OCI-LY7 (cell line): Measurements from ENCODE around the gene COL6A2. TPM values are rescaled to one million over a fixed set of nuclear protein-coding genes. Genes with fewer than 3 reads are reported as not detected.

Experiments
- BruUV-seq: library from RNA; stranded (reverse); fragments of 400-500 nt; replicated peaks from 2 replicates; lab custom pipeline; 2021; lab: Mats Ljungman, UMichigan
- CTCF ChIA-PET: fragments of 300-600 bp; sonication (Branson Sonifier 250); formaldehyde crosslinking; loops from one replicate; lab custom pipeline; 2022; ENCODE audit warnings: antibody characterized with exemption; ENCODE audit not compliant: unreplicated experiment; lab: Charles Lee
- POLR2A ChIA-PET: fragments of 300-600 bp; sonication (Branson Sonifier 250); formaldehyde crosslinking; loops from one replicate; lab custom pipeline; 2022; ENCODE audit warnings: antibody characterized with exemption; lab: Charles Lee
- DNase-seq: peaks from one replicate; pipeline ENCODE4 v3.0.0-alpha.2; 2015; ENCODE audit warnings: low spot score
- H2AFZ ChIP-seq: fragments of 200-600 bp; sonication (generic), shearing (Covaris generic); 2 replicates; pipeline ENCODE4 v1.6.1; 2014; ENCODE audit warnings: mild to moderate bottlenecking, antibody characterized with exemption, low read length, moderate library complexity
- H3K27ac ChIP-seq: fragments of 200-600 bp; sonication (generic); 2 replicates; pipeline ENCODE4 v1.5.1; 2014; ENCODE audit warnings: mixed run types, low read depth, mild to moderate bottlenecking, moderate library complexity, low read length, inconsistent platforms; ENCODE audit not compliant: poor library complexity, severe bottlenecking
- H3K36me3 ChIP-seq: fragments of 200-600 bp; sonication (generic); 2 replicates; pipeline ENCODE4 v1.6.1; 2014; ENCODE audit warnings: mild to moderate bottlenecking, antibody characterized with exemption, low read length, moderate library complexity, mixed read lengths; ENCODE audit not compliant: insufficient read depth
- H3K4me1 ChIP-seq: fragments of 200-600 bp; sonication (generic); 2 replicates; pipeline ENCODE4 v1.5.1; 2014; ENCODE audit warnings: mild to moderate bottlenecking, low read length; ENCODE audit not compliant: insufficient read depth, poor library complexity, severe bottlenecking
- H3K4me2 ChIP-seq: fragments of 200-600 bp; sonication (generic); 2 replicates; pipeline ENCODE4 v1.6.1; 2014; ENCODE audit warnings: mild to moderate bottlenecking, low read length
- H3K4me3 ChIP-seq: fragments of 200-600 bp; sonication (generic); 2 replicates; pipeline ENCODE4 v1.5.1; 2014; ENCODE audit warnings: mild to moderate bottlenecking, low read depth, low read length; ENCODE audit not compliant: poor library complexity, severe bottlenecking
- H3K79me2 ChIP-seq: fragments of 200-600 bp; sonication (generic); 2 replicates; pipeline ENCODE4 v1.6.1; 2016; ENCODE audit warnings: low read depth, mild to moderate bottlenecking, low read length, moderate library complexity, mixed read lengths; ENCODE audit not compliant: insufficient read depth
- H3K9me2 ChIP-seq: fragments of 200-600 bp; sonication (generic); 2 replicates; pipeline ENCODE4 v1.6.1; 2016; ENCODE audit warnings: mild to moderate bottlenecking, low read length, mixed read lengths; ENCODE audit not compliant: insufficient read depth
- H3K9me3 ChIP-seq: fragments of 200-600 bp; sonication (generic); 2 replicates; pipeline ENCODE4 v1.6.1; 2014; ENCODE audit warnings: mild to moderate bottlenecking, mixed run types, low read length, mixed read lengths
- H4K20me1 ChIP-seq: fragments of 200-600 bp; sonication (generic); 2 replicates; pipeline ENCODE4 v1.6.1; 2014; ENCODE audit warnings: mild to moderate bottlenecking, antibody characterized with exemption, low read length, moderate library complexity, mixed read lengths; ENCODE audit not compliant: insufficient read depth
- EZH2phosphoT487 ChIP-seq: fragments of 200-600 bp; sonication (generic); IDR thresholded peaks from 2 replicates; pipeline ENCODE4 v1.6.1; 2018; ENCODE audit warnings: low read depth, borderline replicate concordance, mild to moderate bottlenecking, mixed run types, antibody characterized with exemption, low read length, moderate library complexity, mixed read lengths
- intact Hi-C: fragments of 100-400 bp; cut with micrococcal nuclease; formaldehyde crosslinking; loops from one replicate; pipeline ENCODE4 v1.10.0; 2022; ENCODE audit not compliant: unreplicated experiment
- total RNA-seq, 2 experiments: library from RNA; depleted of rRNA in 1 of 2; stranded (reverse); fragments of >200 nt in 1 of 2; shearing (Covaris generic) in 1 of 2; gene quantifications; 2 replicates each; pipeline ENCODE4 v1.2.3, GENCODE V29; 2014 to 2022
- TF ChIP-seq, protein P1 (sequence below): fragments of 200-600 bp; sonication (generic); conservative IDR thresholded peaks from 2 replicates; pipeline ENCODE4 v1.5.1; 2014; ENCODE audit warnings: mild to moderate bottlenecking, antibody characterized with exemption, low read length, moderate library complexity, mixed read lengths

The COL6A2 gene
- total RNA-seq, 2 experiments from 2014 or later, result not detected

DNA sequence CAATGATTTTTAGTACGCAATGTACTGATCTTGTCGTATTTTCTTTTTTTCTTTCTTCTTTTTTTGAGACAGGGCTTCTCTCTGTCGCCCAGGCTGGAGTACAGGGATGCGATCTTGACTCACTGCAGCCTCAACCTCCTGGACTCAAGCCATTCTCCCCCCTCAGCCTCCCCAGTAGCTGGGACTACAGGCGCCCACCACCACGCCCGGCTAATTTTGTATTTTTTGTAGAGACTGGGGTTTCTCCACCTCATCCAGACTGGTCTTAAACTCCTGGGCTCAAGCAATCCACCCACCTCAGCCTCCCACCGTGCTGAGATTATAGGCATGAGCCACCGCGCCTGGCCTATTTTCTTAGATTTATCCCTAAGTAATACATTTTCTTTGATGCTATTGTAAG, 43.9 kb upstream of the COL6A2 start:
- Histone ChIP-seq H3K79me2 (no peaks in the 10 kb centered on the region), H3K27ac (no peak overlapping the region), H3K4me2 (no peak overlapping the region), H3K4me3 (no peak overlapping the region), H4K20me1 (no peaks in the 10 kb centered on the region), H3K4me1 (no peaks in the 10 kb centered on the region), H3K9me2 (no peaks in the 10 kb centered on the region), H2AFZ (no peak overlapping the region), H3K9me3 (no peaks in the 10 kb centered on the region), H3K36me3 (no peaks in the 10 kb centered on the region)
- no TSS peak for BruUV-seq
- intact Hi-C loops, result no loop called here
- CTCF ChIA-PET, result no interaction called here
- TF ChIP-seq EZH2phosphoT487, result no peak
- TF ChIP-seq, protein P1, sequence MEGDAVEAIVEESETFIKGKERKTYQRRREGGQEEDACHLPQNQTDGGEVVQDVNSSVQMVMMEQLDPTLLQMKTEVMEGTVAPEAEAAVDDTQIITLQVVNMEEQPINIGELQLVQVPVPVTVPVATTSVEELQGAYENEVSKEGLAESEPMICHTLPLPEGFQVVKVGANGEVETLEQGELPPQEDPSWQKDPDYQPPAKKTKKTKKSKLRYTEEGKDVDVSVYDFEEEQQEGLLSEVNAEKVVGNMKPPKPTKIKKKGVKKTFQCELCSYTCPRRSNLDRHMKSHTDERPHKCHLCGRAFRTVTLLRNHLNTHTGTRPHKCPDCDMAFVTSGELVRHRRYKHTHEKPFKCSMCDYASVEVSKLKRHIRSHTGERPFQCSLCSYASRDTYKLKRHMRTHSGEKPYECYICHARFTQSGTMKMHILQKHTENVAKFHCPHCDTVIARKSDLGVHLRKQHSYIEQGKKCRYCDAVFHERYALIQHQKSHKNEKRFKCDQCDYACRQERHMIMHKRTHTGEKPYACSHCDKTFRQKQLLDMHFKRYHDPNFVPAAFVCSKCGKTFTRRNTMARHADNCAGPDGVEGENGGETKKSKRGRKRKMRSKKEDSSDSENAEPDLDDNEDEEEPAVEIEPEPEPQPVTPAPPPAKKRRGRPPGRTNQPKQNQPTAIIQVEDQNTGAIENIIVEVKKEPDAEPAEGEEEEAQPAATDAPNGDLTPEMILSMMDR, result no peak
- no peak for DNase-seq
- POLR2A ChIA-PET, result no interaction called here

DNA sequence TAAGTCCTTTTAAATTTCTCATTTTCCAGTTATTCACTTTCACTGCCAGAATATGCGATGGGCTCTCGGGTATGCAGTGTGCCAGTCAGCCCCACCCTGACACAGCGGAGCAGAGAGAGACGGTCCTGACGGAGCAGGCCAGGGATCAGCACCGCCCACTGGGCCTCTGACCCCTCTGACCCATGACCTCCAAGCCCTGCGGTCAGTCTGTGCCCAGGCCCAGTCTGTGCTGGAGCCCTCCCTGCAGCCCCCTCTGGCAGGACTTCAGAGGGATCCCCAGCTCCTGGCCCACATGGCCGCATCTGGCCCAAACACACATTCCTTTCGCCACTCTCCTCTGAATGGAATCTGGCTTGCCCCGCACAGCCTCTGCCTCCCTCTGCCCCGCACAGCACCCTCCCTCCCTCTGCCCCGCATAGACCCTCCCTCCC, 43.4 kb upstream of the COL6A2 start:
- no peaks in the 10 kb centered on the region for H3K79me2 ChIP-seq
- no peak overlapping the region for H3K4me2 ChIP-seq
- DNase-seq, result no peak
- no peaks in the 10 kb centered on the region for H3K4me1 ChIP-seq
- intact Hi-C loops, result no loop called here
- no peak overlapping the region for H2AFZ ChIP-seq
- no TSS peak for BruUV-seq
- no peak overlapping the region for H3K4me3 ChIP-seq
- no peak for TF ChIP-seq EZH2phosphoT487
- TF ChIP-seq, protein P1, result no peak
- no peaks in the 10 kb centered on the region for H3K9me2 ChIP-seq
- H4K20me1 ChIP-seq, result no peaks in the 10 kb centered on the region
- H3K36me3 ChIP-seq, result no peaks in the 10 kb centered on the region
- no peak overlapping the region for H3K27ac ChIP-seq
- ChIA-PET CTCF (no interaction called here), POLR2A (no interaction called here)
- H3K9me3 ChIP-seq, result no peaks in the 10 kb centered on the region

DNA sequence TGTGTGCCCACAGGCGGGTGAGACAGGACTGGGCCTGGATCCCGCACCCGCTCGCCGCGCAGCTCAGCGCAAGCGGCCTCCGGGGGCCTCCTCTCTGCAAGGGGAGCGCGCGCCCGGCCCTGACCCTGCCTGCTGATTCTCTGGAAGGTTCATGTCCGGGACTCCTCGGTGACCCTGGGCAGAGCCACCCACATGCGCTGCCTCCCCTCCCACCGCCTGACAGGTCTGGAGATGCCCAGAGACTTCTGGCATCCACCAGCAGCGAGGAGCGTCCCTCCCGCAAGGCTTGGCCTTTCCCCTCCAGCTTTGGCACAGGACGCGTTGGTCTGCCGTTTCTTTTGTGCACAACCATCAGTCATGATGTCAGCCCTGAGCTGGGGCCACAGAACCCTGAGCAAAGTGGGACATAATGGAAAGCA, 42.0 kb upstream of the COL6A2 start:
- Histone ChIP-seq H3K79me2 (no peaks in the 10 kb centered on the region), H3K4me3 (no peak overlapping the region), H3K4me2 (no peak overlapping the region), H3K27ac (no peak overlapping the region), H3K4me1 (no peaks in the 10 kb centered on the region), H3K9me3 (no peaks in the 10 kb centered on the region), H4K20me1 (no peaks in the 10 kb centered on the region), H3K36me3 (no peaks in the 10 kb centered on the region), H3K9me2 (no peaks in the 10 kb centered on the region), H2AFZ (no peak overlapping the region)
- TF ChIP-seq, protein P1, result no peak
- TF ChIP-seq EZH2phosphoT487, result no peak
- no TSS peak for BruUV-seq
- CTCF ChIA-PET, result no interaction called here
- POLR2A ChIA-PET, result no interaction called here
- no peak for DNase-seq
- intact Hi-C loops, result no loop called here
